ENCODE measurements around the gene RPS6KA2. TPM values are rescaled to one million over a fixed set of nuclear protein-coding genes. Genes with fewer than 3 reads are reported as not detected.

RPS6KA2 gene
- total RNA-seq, 1 experiment from 2014 or later = 14.1 TPM

DNA sequence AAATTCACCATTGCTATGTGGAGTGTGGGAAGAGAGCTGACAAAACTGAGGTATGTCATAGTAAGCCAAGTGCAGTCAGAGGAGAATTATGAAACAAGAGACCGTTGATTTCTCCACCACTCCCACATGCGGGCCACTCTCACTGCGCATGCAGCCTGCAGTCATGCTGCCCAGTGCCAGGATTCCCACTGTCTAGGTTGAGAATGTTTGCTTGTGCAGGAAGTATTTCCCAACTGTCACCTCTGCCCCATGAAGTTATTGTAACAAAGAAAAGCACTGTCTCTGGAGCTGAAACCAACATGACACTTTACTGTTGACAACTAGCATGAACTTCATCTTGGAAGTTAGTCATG lies 266.0 kb downstream of the RPS6KA2 start:
- peaks cover 5% of the 10 kb centered on the region; the same call in 1 of the 2 replicates for H3K36me3 ChIP-seq
- no peak overlapping the region for H3K4me3 ChIP-seq
- no peak for DNase-seq
- peaks cover 10% of the 10 kb centered on the region; the same call in 1 of the 2 replicates for H3K27me3 ChIP-seq
- no peaks in the 10 kb centered on the region for H3K9me3 ChIP-seq

DNA sequence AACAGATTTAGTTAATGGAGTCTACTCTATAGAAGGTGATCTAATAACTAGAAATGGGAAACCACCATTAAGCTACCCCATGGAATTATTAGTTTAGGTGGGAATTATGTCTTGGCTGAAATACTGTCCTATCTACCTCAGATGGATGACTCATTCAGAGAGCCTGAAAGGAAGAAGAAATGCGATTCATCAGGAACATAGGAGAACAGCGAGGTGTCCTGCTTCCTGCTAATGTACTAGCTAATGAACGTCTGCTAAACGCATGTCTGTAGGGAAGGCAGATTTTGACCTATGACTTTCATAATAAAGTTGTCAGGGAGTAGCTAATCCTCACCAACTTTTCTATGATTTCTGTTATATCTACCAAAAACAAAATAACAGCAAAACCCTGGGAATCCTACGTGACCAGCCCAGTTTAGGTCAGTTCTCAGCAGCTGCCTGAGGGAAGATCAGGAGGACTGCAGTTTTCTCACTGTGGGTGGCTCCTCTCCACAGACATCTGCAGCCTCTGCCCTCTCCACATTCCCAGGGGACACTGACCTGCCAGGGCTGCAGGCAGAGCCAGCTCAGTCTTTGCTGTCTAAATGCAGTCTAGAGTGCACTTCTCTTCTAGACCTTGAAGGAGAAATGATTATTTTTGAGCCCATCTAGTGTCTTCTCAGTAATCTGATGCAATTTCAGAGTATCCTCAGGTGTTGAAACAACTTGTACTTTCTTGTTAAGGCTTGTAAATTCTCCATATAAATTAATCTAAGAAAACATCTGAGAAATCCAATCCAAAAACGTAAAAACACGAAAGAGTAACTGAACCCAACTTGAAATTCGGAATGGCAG lies 266.6 kb downstream of the RPS6KA2 start:
- Histone ChIP-seq H3K4me3 (no peak overlapping the region), H3K9me3 (no peaks in the 10 kb centered on the region), H3K27me3 (peaks cover 10% of the 10 kb centered on the region; the same call in 1 of the 2 replicates), H3K36me3 (peaks cover 5% of the 10 kb centered on the region; the same call in 1 of the 2 replicates)
- no peak for DNase-seq

Other genes starting within 250 kb of the RPS6KA2 start
- 44.4 and 58.0 TPM in 2 replicates for gene MPC1, start 244.3 kb downstream of the RPS6KA2 start, total RNA-seq (2014; rRNA removed; shearing (Covaris generic); ENCODE audit: low replicate concordance)
- gene RAMACL, start 40.6 kb downstream of the RPS6KA2 start, total RNA-seq (2014; rRNA removed; shearing (Covaris generic); ENCODE audit: low replicate concordance) = 0.13 TPM in 1 of 2 replicates, not detected in the other